GM06990 (cell line): Measurements from ENCODE around the gene GAPT.

Experiments
- DNase-seq: peaks from one replicate; pipeline ENCODE4 v3.0.0-alpha.2; 2011; ENCODE audit not compliant: insufficient read length; ENCODE audit errors: extremely low read depth
- H3K27me3 ChIP-seq: replicated peaks from 2 replicates; pipeline ENCODE4 v1.6.0; 2011; ENCODE audit warnings: low read length; ENCODE audit not compliant: control insufficient read depth, insufficient read depth
- H3K36me3 ChIP-seq: 2 replicates; pipeline ENCODE4 v1.5.1; 2011; ENCODE audit warnings: low read length; ENCODE audit not compliant: control insufficient read depth, insufficient read depth
- H3K4me3 ChIP-seq: replicated peaks from 2 replicates; pipeline ENCODE4 v1.5.1; 2011; ENCODE audit warnings: low read depth, mild to moderate bottlenecking, control low read depth, low read length
- TF ChIP-seq, protein P1 (sequence below): IDR thresholded peaks from 2 replicates; pipeline ENCODE4 v1.5.1; 2011; ENCODE audit warnings: low read length, control low read depth, mild to moderate bottlenecking, inconsistent platforms; ENCODE audit not compliant: insufficient read depth, poor library complexity, severe bottlenecking

Gene GAPT

DNA sequence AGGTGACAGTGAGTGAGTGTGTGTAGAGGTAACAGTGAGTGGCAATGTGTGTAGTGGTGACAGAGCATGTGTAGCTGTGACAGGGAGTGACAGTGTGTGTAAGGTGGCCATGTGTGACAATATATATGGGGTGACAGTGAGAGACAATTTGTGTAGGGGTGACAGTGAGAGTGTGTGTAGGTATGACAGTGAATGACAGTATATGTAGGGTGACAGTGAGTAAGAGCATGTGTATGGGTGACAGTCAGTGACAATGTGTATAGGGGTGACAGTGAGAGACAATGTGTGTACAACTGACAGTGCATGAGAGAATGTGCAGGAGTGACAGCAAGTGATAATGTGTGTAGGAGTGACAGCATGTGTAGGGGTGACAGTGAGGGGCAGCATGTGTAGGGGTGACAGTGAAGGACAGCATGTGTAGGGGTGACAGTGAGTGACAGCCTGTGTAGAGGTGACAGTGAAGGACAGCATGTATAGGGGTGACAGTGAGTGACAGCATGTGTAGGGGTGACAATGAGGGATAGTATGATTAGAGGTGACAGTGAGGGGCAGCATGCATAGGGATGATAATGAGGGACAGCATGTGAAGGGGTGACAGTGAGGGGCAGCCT lies 10.1 kb upstream of the GAPT start:
- no peaks in the 10 kb centered on the region for H3K27me3 ChIP-seq
- no peak overlapping the region for H3K4me3 ChIP-seq
- DNase-seq, result no peak
- TF ChIP-seq, protein P1, sequence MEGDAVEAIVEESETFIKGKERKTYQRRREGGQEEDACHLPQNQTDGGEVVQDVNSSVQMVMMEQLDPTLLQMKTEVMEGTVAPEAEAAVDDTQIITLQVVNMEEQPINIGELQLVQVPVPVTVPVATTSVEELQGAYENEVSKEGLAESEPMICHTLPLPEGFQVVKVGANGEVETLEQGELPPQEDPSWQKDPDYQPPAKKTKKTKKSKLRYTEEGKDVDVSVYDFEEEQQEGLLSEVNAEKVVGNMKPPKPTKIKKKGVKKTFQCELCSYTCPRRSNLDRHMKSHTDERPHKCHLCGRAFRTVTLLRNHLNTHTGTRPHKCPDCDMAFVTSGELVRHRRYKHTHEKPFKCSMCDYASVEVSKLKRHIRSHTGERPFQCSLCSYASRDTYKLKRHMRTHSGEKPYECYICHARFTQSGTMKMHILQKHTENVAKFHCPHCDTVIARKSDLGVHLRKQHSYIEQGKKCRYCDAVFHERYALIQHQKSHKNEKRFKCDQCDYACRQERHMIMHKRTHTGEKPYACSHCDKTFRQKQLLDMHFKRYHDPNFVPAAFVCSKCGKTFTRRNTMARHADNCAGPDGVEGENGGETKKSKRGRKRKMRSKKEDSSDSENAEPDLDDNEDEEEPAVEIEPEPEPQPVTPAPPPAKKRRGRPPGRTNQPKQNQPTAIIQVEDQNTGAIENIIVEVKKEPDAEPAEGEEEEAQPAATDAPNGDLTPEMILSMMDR, result no peak
- no peaks in the 10 kb centered on the region for H3K36me3 ChIP-seq

DNA sequence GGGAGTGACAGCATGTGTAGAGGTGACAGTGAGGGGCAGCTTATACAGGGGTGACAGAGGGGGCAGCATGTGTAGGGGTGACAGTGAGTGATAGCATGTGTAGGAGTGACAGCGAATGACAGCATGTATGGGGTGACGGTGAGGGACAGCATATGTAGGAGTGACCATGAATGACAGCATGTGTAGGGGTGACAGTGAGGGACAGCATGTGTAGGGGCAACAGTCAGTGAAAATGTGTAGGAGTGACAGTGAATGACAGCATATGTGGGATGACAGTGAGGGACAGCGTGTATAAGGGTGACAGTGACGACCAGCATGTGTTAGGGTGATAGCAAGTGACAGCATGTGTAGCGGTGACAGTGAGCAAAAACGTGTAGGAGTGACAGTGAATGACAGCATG lies 9.4 kb upstream of the GAPT start:
- Histone ChIP-seq H3K4me3 (no peak overlapping the region), H3K36me3 (no peaks in the 10 kb centered on the region), H3K27me3 (no peaks in the 10 kb centered on the region)
- DNase-seq, result no peak
- TF ChIP-seq, protein P1, result no peak

DNA sequence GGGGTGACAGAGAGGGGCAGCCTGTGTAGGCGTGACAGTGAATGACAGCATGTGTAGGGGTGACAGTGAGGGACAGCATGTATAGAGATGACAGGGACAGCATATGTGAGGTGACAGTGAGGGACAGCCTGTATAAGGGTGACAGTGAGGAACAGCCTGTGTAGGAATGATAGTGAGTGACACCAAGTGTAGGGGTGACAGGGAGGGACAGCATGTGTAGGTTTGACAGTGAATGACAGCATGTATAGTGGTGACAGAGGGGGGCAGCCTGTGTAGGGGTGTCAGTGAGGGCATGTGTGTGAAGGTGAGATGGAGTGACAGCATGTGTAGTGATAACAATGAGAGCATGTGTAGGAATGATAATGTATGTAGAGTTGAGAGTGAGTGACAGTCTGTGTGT lies 8.7 kb upstream of the GAPT start:
- no peak overlapping the region for H3K4me3 ChIP-seq
- H3K27me3 ChIP-seq, result no peaks in the 10 kb centered on the region
- no peak for DNase-seq
- no peaks in the 10 kb centered on the region for H3K36me3 ChIP-seq
- TF ChIP-seq, protein P1, result no peak

GRCh38 chr5:58484505-58484904 lies 6.7 kb upstream of the GAPT start:
- TF ChIP-seq, protein P1, result no peak
- no peaks in the 10 kb centered on the region for H3K36me3 ChIP-seq
- no peaks in the 10 kb centered on the region for H3K27me3 ChIP-seq
- no peak for DNase-seq
- H3K4me3 ChIP-seq, result no peak overlapping the region

- Histone ChIP-seq H3K4me3 (no peak overlapping the region), H3K36me3 (no peaks in the 10 kb centered on the region), H3K27me3 (no peaks in the 10 kb centered on the region)
- DNase-seq, result no peak
- TF ChIP-seq, protein P1, result no peak
Observed at GRCh38 chr5:58486290-58486689, 4.9 kb upstream of the GAPT start.
